ENCODE results near the gene DOCK9.
"Not testable (repeated sequence)": the region's sequence is repeated elsewhere in the genome, so short reads cannot be mapped to it uniquely, and the experiment has no call there.

Gene DOCK9

GRCh38 chr13:98761126-98761985 is 216.5 kb downstream of the DOCK9 start:
- no peak for DNase-seq

- DNase-seq = no peak
These were observed 222.1 kb downstream of the DOCK9 start for GRCh38 chr13:98755729-98756128.

- DNase-seq = no peak
These were observed 222.7 kb downstream of the DOCK9 start for GRCh38 chr13:98755116-98755515.

- DNase-seq = not testable (repeated sequence)
These were observed 223.4 kb downstream of the DOCK9 start for GRCh38 chr13:98754468-98754867.

- DNase-seq = no peak
These were observed 225.2 kb downstream of the DOCK9 start, which contains the start of gene SLC15A1 for GRCh38 chr13:98752467-98753290. SLC15A1 (minus strand) TSS chr13:98752672; CDS start chr13:98752598, 74 bp downstream.

- DNase-seq = no peak
These were observed 225.9 kb downstream of the DOCK9 start for GRCh38 chr13:98751861-98752466.

- DNase-seq = no peak
These were observed 226.5 kb downstream of the DOCK9 start for GRCh38 chr13:98751367-98751782.

GRCh38 chr13:98749501-98749900 is 228.4 kb downstream of the DOCK9 start:
- no peak for DNase-seq

GRCh38 chr13:98746968-98747367 is 230.9 kb downstream of the DOCK9 start:
- no peak for DNase-seq

Measured in activated naive CD4-positive, alpha-beta T cell treated with Interleukin-2 at 50 U/mL for 16 hours (primary cell).